ENCODE results near the gene SUGT1. TPM values are rescaled to one million over a fixed set of nuclear protein-coding genes. Genes with fewer than 3 reads are reported as not detected.

SUGT1 gene
- total and polyA plus RNA-seq, 2 of the 13 experiments (the other 11 are each of a cell fraction or from before 2014, with no cell fraction given): 23.1 to 71.2 TPM

GRCh38 chr13:52615134-52615801, 37.4 kb upstream of the SUGT1 start:
- Histone ChIP-seq H3K9me3 (ENCODE audit: low read length) (no peaks in the 10 kb centered on the region), H3K27me3 (ENCODE audit: control insufficient read depth in 1 of 2, insufficient read depth in 2 of 2, low read length in 2 of 2) (no peaks in the 10 kb centered on the region; a peak in 1 of 5 replicates), H3K4me2 (ENCODE audit: low read depth, low read length) (no peak overlapping the region), H3K79me2 (ENCODE audit: insufficient read depth, low read length) (peaks cover 18% of the 10 kb centered on the region), H3K36me3 (replicated peaks in 1 of 2; ENCODE audit: control insufficient read depth in 1 of 2, insufficient read depth in 2 of 2, low read length in 2 of 2) (no peaks in the 10 kb centered on the region), H3K27ac (ENCODE audit: extremely low read length, insufficient read depth, low read length) (no peak overlapping the region), H3K4me1 (ENCODE audit: insufficient read depth, low read length) (peaks cover 12% of the 10 kb centered on the region), H2AFZ (ENCODE audit: low read length) (no peak overlapping the region), H3K9ac (ENCODE audit: insufficient read depth, low read depth, low read length) (no peak overlapping the region), H4K20me1 (ENCODE audit: insufficient read depth, low read length) (no peaks in the 10 kb centered on the region), H3K4me3 (replicated peaks in 1 of 3; ENCODE audit: insufficient read depth in 1 of 3, low read depth in 2 of 3, low read length in 3 of 3) (no peak overlapping the region)
- intact Hi-C loops (cut with micrococcal nuclease; ENCODE audit: unreplicated experiment) (no loop called here), in situ Hi-C loops (cut with HindIII; ENCODE audit: extremely low pct_ligation_motif_present, low pct_unique_long_range_greater_than_20kb) (loop anchor here (10.0 to 25.0 kb wide), 2 partner anchors 190 to 522 kb away; no protein-coding TSS in a partner anchor)
- no TSS peak for BruUV-seq (replicated peaks)
- CTCF ChIA-PET (ENCODE audit: low intra/inter-chr PET ratio, low total read pairs): no interaction called here
- DNase-seq (ENCODE audit: low spot score): no peak
- no peak for TF ChIP-seq ETV6 (CRISPR knock-in tag; conservative IDR thresholded peaks at IDR 0.05)
- peak; percentile 39 for TF ChIP-seq HNRNPK (IDR thresholded peaks at IDR 0.05; ENCODE audit: low read depth, low read length, poor library complexity, severe bottlenecking)
- TF ChIP-seq CEBPB (IDR thresholded peaks at IDR 0.05; ENCODE audit: borderline replicate concordance, low read depth, low read length): peak; percentile 69; the same call in 1 of the 2 replicates
- no peak for FAIRE-seq
- POLR2A ChIA-PET: interaction anchor here (2.5 to 2.8 kb wide), 2 partner anchors 14 to 37 kb away, joined by 19 to 94 read pairs; partner anchors contain the start of gene SUGT1
- WGBS (ENCODE audit: low lambda C conversion rate): 76% methylated on average over 4 of the region's 4 CpGs
- no peak for ATAC-seq

- ChIA-PET CTCF (ENCODE audit: low intra/inter-chr PET ratio, low total read pairs) (no interaction called here), POLR2A (interaction anchor here (2.5 to 2.8 kb wide), 2 partner anchors 15 to 37 kb away, joined by 19 to 94 read pairs; partner anchors contain the start of gene SUGT1)
- DNase-seq (ENCODE audit: low spot score) (peak; percentile 43), ATAC-seq (peak; percentile 9; the same call in 1 of the 3 replicates), FAIRE-seq (no peak)
- in situ Hi-C loops (cut with HindIII; ENCODE audit: extremely low pct_ligation_motif_present, low pct_unique_long_range_greater_than_20kb) (loop anchor here (10.0 to 25.0 kb wide), 2 partner anchors 189 to 521 kb away; no protein-coding TSS in a partner anchor), intact Hi-C loops (cut with micrococcal nuclease; ENCODE audit: unreplicated experiment) (no loop called here)
- Histone ChIP-seq H3K9ac (ENCODE audit: insufficient read depth, low read depth, low read length) (no peak overlapping the region), H2AFZ (ENCODE audit: low read length) (no peak overlapping the region), H3K4me2 (ENCODE audit: low read depth, low read length) (0 out of 2 replicates have a peak overlapping the region, but pooled peaks have one; percentile 23), H3K4me1 (ENCODE audit: insufficient read depth, low read length) (peaks cover 12% of the 10 kb centered on the region), H3K36me3 (replicated peaks in 1 of 2; ENCODE audit: control insufficient read depth in 1 of 2, insufficient read depth in 2 of 2, low read length in 2 of 2) (no peaks in the 10 kb centered on the region), H3K79me2 (ENCODE audit: insufficient read depth, low read length) (peaks cover 19% of the 10 kb centered on the region), H3K4me3 (replicated peaks in 1 of 3; ENCODE audit: insufficient read depth in 1 of 3, low read depth in 2 of 3, low read length in 3 of 3) (no peak overlapping the region), H3K9me3 (ENCODE audit: low read length) (no peaks in the 10 kb centered on the region), H4K20me1 (ENCODE audit: insufficient read depth, low read length) (no peaks in the 10 kb centered on the region), H3K27me3 (ENCODE audit: control insufficient read depth in 1 of 2, insufficient read depth in 2 of 2, low read length in 2 of 2) (no peaks in the 10 kb centered on the region; a peak in 1 of 5 replicates), H3K27ac (ENCODE audit: extremely low read length, insufficient read depth, low read length) (no peak overlapping the region)
- 56% methylated on average over 3 of the region's 5 CpGs for WGBS (ENCODE audit: low lambda C conversion rate)
- no TSS peak for BruUV-seq (replicated peaks)
- TF ChIP-seq ZFP36L1 (CRISPR knock-in tag; IDR thresholded peaks at IDR 0.05) (no peak), SOX6 (IDR thresholded peaks at IDR 0.05) (no peak), SOX6 (CRISPR knock-in tag; IDR thresholded peaks at IDR 0.05) (no peak), GLI4 (CRISPR knock-in tag; IDR thresholded peaks at IDR 0.05; ENCODE audit: borderline replicate concordance) (no peak), RAD51 (IDR thresholded peaks at IDR 0.05; ENCODE audit: borderline replicate concordance) (peak; percentile 41; the same call in 1 of the 2 replicates), ERF (CRISPR knock-in tag; IDR thresholded peaks at IDR 0.05) (no peak), MTA1 (CRISPR knock-in tag; IDR thresholded peaks at IDR 0.05; ENCODE audit: borderline replicate concordance) (no peak), ZNF788 (CRISPR knock-in tag; IDR thresholded peaks at IDR 0.05; ENCODE audit: borderline replicate concordance) (no peak), NFYB (CRISPR knock-in tag; IDR thresholded peaks at IDR 0.05) (peak; percentile 33; the same call in 1 of the 2 replicates), SATB2 (CRISPR knock-in tag; IDR thresholded peaks at IDR 0.05) (no peak), ZBTB21 (CRISPR knock-in tag; IDR thresholded peaks at IDR 0.05) (no peak), MBNL3 (CRISPR knock-in tag; conservative IDR thresholded peaks at IDR 0.05) (no peak)
- TF ChIP-seq, protein P1, sequence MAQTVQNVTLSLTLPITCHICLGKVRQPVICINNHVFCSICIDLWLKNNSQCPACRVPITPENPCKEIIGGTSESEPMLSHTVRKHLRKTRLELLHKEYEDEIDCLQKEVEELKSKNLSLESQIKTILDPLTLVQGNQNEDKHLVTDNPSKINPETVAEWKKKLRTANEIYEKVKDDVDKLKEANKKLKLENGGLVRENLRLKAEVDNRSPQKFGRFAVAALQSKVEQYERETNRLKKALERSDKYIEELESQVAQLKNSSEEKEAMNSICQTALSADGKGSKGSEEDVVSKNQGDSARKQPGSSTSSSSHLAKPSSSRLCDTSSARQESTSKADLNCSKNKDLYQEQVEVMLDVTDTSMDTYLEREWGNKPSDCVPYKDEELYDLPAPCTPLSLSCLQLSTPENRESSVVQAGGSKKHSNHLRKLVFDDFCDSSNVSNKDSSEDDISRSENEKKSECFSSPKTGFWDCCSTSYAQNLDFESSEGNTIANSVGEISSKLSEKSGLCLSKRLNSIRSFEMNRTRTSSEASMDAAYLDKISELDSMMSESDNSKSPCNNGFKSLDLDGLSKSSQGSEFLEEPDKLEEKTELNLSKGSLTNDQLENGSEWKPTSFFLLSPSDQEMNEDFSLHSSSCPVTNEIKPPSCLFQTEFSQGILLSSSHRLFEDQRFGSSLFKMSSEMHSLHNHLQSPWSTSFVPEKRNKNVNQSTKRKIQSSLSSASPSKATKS (CRISPR knock-in tag; IDR thresholded peaks at IDR 0.05): no peak
Measured at GRCh38 chr13:52615812-52616211, 36.8 kb upstream of the SUGT1 start.
